Measurements from ENCODE around the gene LPAR5. TPM values are rescaled to one million over a fixed set of nuclear protein-coding genes. Genes with fewer than 3 reads are reported as not detected.

The LPAR5 gene
- total RNA-seq: 10 to 100 TPM in 1 of 4 donors, 1 to 10 TPM in 3; 1.8 to 11.4 (median 3.2) TPM

DNA sequence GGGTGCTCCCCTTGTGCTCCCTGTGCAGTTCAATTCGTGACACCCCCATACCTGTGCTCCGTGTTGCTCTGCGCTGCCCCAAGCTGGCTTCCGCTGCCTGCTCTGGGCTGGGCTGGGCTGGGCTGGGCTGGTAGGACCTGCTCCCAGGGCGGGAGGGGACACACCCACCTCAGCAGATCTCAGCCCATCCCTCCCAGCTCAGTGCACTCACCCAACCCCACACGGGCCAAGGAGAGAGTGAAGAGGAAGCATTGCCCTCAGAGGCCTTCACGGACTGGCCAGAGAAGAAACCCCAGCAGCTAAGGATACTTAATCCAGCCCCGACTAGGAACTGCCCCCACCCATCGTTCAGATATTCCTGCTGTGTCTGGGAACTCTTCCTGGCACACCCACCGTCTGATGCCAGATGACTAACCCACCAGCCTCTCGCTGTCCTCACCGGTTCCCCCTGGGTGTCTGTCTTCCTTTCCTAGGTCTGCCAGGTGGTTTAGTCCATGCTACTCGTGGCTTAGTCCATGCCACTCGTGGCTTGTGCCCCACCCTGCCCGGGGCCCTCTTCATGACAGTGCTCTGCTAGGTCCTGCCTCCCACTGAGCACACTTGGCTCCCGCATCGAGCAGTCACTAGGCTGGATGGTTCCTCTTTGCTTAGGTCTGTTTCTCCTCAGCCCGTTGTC, at the start of gene LPAR5:
Gene LPAR5 (minus strand): TSS at position 104 of the 676 bp plus-strand sequence. CDS start 14,711 bp downstream, outside the sequence.
- WGBS, 2 donors: 56% methylated on average over 18 of the region's 18 CpGs
- Histone ChIP-seq H3K4me3 (peak within 1 kb of the TSS in 2 of 4 donors; percentile 15 to 37), H3K36me3 (no peaks in the 10 kb centered on the region), H3K9me3 (no peaks in the 10 kb centered on the region), H3K4me1 (peaks cover 0 to 26% (median 12%) of the 10 kb centered on the region in 4 donors), H3K27me3 (peaks cover 0 to 9% of the 10 kb centered on the region in 2 donors), H3K27ac (peak within 1 kb of the TSS in 3 of 4 donors; percentile 51 to 78 (median 60))
- TF ChIP-seq EP300 (IDR thresholded peaks at IDR 0.05) (no peak), POLR2A (IDR thresholded peaks at IDR 0.05) (peak; percentile 19 to 21)
- TF ChIP-seq, protein P1, sequence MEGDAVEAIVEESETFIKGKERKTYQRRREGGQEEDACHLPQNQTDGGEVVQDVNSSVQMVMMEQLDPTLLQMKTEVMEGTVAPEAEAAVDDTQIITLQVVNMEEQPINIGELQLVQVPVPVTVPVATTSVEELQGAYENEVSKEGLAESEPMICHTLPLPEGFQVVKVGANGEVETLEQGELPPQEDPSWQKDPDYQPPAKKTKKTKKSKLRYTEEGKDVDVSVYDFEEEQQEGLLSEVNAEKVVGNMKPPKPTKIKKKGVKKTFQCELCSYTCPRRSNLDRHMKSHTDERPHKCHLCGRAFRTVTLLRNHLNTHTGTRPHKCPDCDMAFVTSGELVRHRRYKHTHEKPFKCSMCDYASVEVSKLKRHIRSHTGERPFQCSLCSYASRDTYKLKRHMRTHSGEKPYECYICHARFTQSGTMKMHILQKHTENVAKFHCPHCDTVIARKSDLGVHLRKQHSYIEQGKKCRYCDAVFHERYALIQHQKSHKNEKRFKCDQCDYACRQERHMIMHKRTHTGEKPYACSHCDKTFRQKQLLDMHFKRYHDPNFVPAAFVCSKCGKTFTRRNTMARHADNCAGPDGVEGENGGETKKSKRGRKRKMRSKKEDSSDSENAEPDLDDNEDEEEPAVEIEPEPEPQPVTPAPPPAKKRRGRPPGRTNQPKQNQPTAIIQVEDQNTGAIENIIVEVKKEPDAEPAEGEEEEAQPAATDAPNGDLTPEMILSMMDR (IDR thresholded peaks at IDR 0.05): no peak
- peak in 1 of 2 donors; percentile 24 for DNase-seq (ENCODE audit: low spot score in 2 of 2)

DNA sequence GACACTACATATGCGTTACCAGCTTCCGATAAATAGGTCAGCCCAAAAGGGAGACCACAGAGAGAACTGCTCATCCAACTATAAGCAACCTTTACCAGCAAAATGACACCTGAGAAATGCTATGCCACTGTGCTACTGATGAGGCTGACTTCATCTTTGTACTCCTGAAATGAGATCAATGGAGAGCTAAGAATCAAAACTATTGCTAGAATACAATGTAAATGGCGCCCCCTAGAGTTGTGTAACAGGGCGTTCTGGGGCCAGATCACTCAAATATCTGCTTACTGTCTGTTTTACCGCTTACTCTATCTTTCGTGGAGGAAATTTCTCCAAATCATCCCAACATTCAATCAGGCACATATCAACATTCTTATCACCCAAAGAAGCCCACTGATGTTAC, 48.9 kb upstream of the LPAR5 start:
- H3K27ac ChIP-seq: no peak overlapping the region
- H3K27me3 ChIP-seq: no peaks in the 10 kb centered on the region
- H3K9me3 ChIP-seq: no peaks in the 10 kb centered on the region
- no peak overlapping the region for H3K4me3 ChIP-seq
- WGBS, 2 donors: 64% methylated on average over 6 of the region's 6 CpGs
- no peak for TF ChIP-seq POLR2A (IDR thresholded peaks at IDR 0.05)
- TF ChIP-seq, protein P1 (IDR thresholded peaks at IDR 0.05): peak in 4 of 5 experiments; percentile 15 to 36 (median 24)
- H3K36me3 ChIP-seq: peaks cover 0 to 54% (median 0%) of the 10 kb centered on the region in 3 donors
- peaks cover 3 to 45% (median 16%) of the 10 kb centered on the region in 4 donors for H3K4me1 ChIP-seq
- peak in 1 of 2 donors; percentile 21 for DNase-seq (ENCODE audit: low spot score in 2 of 2)

DNA sequence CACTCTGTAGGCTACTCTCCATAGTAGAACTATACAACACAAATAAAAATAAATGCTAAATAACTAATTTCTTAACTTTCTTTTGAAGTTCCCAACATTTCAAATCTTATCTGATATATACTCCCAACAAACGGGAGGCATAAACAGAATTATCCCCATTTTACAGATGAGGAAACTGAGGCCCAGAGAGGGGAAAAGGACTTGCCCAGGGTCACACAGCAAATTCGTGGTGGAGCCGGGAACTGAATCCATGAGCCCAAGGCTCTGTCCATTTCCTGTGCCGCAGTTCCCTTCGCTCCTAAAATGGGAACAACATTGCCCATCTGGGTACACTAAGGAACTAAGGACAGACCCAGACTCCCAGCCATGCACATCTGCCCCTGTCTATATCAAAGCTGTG, 41.2 kb upstream of the LPAR5 start:
- H3K27ac ChIP-seq: no peak overlapping the region
- no peaks in the 10 kb centered on the region for H3K4me1 ChIP-seq
- H3K27me3 ChIP-seq: no peaks in the 10 kb centered on the region
- peaks cover 3 to 100% (median 37%) of the 10 kb centered on the region in 3 donors for H3K36me3 ChIP-seq
- WGBS, 2 donors: 93 to 94% methylated on average over 5 of the region's 5 CpGs
- H3K9me3 ChIP-seq: no peaks in the 10 kb centered on the region
- no peak for TF ChIP-seq POLR2A (IDR thresholded peaks at IDR 0.05)
- TF ChIP-seq, protein P1 (IDR thresholded peaks at IDR 0.05): no peak
- no peak for TF ChIP-seq EP300 (IDR thresholded peaks at IDR 0.05)
- no peak overlapping the region for H3K4me3 ChIP-seq
- DNase-seq (ENCODE audit: low spot score in 2 of 2): no peak

DNA sequence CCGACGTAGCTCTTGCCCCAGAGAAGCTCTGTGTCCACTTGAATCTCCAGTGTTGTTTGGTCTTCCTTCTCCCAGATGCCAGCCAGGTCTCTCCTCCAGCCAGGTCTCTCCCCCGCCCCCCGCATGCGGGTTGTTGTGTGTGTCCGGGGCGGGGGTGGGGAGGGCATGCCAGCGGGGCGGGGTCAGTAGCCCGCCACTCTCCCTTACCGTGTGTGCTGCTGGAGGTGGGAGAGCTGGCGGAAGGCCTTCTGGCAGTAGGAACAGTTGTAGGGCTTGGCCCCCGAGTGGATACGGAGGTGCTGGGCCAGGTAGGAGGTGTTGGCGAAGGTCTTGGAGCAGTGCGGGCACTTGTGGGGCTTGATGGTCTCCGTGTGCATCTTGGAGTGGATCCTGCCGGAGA, 36.4 kb upstream of the LPAR5 start:
- H3K9me3 ChIP-seq: no peaks in the 10 kb centered on the region
- no peak overlapping the region for H3K27ac ChIP-seq
- WGBS, 2 donors: 91 to 95% methylated on average over 13 to 18 of the region's 18 CpGs
- TF ChIP-seq, protein P1 (IDR thresholded peaks at IDR 0.05): no peak
- TF ChIP-seq POLR2A (IDR thresholded peaks at IDR 0.05): no peak
- TF ChIP-seq EP300 (IDR thresholded peaks at IDR 0.05): no peak
- peaks cover 6 to 100% (median 57%) of the 10 kb centered on the region in 3 donors for H3K36me3 ChIP-seq
- H3K4me3 ChIP-seq: no peak overlapping the region
- DNase-seq (ENCODE audit: low spot score in 2 of 2): no peak
- H3K27me3 ChIP-seq: no peaks in the 10 kb centered on the region
- H3K4me1 ChIP-seq: no peaks in the 10 kb centered on the region

DNA sequence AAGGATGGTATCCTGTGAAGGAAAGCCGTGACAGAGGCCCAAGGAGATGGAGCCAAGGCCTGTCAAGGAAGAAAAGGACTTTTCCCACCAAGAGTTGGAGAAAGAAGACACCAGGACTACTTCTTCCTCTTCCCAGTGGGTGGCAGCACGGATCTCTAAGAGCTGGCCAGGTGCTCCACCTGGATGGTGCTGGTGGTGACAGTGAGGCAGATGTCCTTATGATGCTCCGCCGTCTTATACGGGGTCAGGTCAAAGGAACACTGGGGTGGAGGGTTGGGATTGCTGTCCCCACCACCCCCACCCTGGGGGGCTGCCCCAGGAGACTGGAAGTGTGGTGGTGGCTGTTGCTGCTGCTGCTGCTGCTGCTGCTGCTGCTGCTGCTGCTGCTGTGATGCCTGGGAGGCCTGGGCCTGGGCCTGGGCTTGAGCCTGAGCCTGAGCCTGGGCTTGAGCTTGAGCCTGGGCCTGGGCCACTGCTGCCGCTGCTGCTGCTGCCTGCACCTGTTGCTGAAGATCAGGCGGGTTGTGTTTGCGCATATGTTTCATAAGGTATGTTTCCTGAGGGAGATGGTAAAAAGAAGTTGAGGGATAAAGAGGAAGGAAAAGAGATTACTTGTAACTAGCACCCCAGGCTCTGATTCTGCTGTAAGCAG, 31.9 kb upstream of the LPAR5 start:
- H3K4me3 ChIP-seq: no peak overlapping the region
- H3K9me3 ChIP-seq: no peaks in the 10 kb centered on the region
- TF ChIP-seq POLR2A (IDR thresholded peaks at IDR 0.05) (no peak), EP300 (IDR thresholded peaks at IDR 0.05) (no peak)
- TF ChIP-seq, protein P1 (IDR thresholded peaks at IDR 0.05): no peak
- H3K27ac ChIP-seq: no peak overlapping the region
- no peaks in the 10 kb centered on the region for H3K27me3 ChIP-seq
- 81 to 91% methylated on average over 8 of the region's 8 CpGs for WGBS, 2 donors
- peaks cover 0 to 4% (median 1%) of the 10 kb centered on the region in 4 donors for H3K4me1 ChIP-seq
- DNase-seq (ENCODE audit: low spot score in 2 of 2): no peak
- H3K36me3 ChIP-seq: peaks cover 6 to 71% (median 45%) of the 10 kb centered on the region in 3 donors
